ENCODE results near the gene ATG10.

ATG10 gene

DNA sequence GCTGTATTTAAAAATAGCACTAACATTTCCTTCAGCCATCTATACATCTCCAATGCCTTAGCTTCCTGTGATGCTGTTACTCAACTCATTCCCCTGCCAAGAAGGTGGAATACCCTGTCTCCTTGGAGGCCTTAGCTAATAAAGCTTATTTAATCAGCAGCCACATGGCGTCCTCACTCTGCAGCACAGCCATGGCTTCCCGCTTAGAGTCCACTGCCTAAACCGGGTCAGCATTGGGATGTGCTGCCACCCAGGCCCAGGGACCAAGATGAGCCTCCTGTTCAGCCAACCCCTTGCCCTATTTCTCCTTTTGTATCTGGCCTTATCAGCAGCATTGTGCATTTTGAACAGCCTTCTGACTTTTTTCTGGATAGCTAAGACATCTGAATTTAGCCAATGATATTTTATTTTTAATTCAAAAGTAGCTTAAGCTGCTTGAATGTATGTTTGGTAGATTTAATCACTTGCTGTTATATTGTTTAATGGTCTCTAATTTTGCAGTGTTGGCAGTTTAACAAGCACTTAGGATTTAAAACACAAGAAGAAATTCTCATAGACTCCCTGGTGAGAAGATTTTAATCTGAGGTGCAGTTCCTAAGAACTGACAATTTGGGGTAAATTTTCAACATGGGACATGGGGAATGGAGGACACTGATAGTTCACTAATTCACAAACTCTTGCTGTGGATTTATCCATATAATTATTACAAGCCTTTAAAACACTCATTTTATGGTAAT is 193.3 kb downstream of the ATG10 start:
- DNase-seq (ENCODE audit: low read depth): no peak

DNA sequence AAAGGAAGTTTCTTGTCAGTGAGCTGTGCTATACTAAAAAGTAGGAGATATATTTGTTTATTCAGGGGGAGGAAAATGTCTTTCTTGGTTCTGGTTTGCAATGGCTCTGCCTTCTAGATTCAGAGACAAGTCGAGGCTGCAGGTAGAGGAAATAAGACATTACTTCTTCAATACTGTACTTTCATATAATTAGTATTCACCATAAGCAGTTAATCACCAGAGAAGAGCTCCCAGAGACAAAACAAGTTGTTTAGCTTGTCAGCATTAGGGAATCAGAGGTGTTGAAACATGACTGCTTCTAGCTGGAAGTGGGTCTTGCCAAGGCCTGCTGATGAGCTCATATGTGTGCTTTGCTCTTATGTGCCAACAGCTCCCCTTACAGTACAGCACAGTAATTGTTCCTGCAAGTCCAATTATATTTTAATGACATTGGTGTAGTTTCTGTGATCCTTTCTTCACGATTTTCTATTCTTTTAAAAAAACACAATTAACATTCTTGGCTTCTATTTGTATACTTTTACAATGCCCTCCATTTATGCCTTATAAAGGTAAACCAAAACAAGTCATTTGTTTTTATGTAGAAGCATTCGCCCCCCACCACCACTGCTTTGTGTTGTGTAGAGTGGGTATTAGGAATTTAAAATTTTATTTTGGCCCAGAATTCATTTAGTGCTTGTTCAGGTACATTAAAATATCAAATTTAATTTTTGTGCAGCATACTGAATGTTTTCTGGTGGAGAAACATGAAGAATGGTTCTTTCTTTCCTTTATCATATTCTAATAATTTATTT is 194.1 kb downstream of the ATG10 start:
- DNase-seq (ENCODE audit: low read depth): no peak

DNA sequence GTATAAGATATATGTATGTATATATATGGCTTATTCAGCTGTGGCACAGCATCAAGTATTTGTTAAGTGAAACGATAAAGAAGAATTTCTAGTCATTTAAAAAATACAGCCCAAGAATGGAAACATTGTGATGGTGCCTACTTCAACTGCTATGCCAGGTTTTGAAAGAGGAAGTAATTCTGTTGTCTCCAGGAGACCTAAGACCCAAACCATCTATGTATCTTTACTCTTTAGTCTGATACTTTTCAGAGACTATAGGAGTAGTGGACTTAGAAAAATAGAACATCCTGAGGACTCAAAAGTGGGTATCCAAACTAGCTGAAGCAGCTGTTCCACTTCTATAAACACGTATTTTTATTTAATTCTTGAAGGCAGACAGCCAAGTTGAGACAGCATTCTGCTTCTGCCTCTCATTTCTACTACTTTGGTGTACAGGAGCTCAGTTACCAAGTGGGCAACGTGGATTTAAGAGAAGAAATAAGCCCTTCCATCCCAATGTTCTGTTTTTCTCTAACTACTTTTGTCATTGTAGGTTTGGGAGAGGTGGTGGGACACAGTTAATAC is 195.6 kb downstream of the ATG10 start:
- DNase-seq (ENCODE audit: low read depth): no peak

DNA sequence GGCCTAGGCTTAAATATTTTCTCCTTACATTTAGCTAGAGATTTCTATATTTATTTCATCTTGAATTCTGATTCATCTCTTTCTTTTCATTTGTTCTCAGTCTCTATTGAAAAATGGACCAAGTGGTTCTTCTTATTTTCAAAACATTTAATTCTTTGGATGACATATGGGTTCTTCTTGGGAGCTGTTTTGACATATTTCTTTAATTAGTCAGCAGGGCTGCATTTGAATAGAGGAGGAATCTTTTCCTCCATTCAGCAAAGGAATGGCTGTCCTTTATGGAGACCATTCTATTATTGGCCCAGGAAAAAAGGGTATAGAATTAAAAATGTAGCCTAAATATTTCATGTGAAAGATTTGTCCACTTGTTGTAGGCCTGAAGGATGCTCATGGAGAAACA is 196.5 kb downstream of the ATG10 start:
- no peak for DNase-seq (ENCODE audit: low read depth)

DNA sequence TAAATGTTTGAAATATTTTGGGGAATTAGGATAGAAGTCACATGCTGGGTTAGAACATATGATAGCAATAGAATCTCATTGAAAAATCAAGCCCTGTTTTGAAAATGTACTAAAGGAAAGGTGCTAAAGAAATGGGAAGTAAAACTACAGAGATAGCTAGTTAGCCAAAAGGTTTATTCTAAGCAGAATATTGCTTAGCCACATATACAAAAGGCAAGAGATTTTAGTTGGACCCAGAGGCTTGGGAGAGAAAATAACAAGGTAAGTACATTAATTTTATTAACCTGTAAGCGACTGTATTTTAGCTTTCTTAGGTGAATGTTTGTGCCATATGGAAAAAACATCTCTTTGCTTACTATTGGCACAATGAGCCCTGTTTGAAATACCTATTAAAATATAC is 198.1 kb downstream of the ATG10 start:
- no peak for DNase-seq (ENCODE audit: low read depth)

DNA sequence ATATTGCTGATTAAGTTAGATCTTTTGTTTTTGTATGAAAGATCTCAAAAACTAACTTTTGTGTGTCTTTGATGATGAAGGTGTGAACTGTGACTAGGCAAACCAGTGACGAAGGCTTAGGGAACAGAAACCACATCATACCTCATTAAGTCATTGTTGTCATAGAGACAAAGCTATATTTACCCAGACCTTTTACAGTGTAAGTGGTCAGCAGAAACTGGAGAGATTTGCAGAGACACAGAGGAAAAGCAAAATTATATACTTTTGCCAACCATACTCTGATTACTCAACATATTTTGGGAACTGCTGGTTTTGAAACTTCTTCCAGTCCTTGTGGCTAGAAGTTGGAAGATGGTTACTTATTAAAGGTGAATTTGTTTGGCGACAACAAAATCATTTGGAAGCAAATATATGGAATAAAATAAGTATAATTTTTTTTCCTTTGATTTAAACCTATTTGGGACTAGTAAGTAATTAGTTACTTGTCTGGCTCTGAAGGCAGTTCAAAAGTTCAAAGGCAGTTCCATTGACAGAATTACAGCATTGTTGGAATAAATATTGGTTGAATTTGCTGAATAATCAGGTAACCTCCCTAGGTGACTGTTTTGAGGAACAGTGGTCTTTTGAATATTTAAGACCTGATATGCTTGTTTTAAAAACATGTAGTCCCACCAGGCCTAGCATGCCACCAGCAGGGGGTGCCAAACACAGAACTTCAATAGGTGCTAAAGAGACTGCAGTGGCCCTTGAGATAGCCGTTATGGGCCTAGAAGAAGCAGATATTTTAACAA is 202.5 kb downstream of the ATG10 start:
- peak; percentile 31 for DNase-seq (ENCODE audit: low read depth)

DNA sequence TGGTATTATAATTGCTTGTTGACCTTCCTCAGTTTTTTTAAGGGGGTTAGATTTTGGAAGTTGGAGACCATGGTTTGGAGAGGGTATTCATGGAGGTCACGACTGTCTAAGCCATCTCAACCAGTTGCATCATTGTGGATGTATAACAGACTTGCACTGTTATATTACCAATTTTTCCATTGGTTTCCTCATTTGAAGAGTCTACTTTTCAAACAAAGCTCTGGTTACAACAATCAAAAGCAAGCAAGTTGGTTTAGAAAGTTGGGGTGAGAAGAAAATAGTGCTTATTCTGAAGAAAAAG is 203.0 kb downstream of the ATG10 start:
- DNase-seq (ENCODE audit: low read depth): no peak

DNA sequence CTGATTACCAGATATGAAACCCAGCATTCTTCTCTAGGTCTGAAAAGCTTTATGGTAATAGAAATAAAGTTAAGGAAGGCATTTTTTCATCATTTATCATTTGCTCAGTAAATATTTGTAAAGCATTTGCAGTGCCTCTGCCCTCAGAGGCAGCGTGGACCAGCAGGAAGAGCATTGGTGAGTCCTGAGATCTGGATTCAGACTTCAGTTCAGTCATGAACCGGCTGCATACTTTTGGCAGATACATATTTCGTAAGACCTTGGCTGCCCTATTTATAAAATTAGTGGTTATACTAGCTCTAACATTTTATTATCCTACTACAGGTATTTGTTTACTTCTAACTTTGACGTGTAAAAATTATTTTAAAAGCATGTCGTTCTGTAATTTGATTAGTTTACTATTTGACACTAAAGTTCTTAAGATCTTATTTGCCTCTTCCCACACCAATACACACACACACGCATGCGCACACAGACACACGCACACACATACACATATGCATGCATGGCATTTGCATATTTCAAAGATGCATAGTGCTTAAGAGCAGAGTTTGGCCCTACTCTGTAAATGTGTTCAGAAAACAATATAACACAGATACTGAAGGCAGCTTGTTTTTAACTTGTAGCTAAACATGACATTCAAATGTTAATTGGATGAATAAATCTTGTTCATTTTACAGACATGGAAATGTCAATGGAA is 204.4 kb downstream of the ATG10 start:
- no peak for DNase-seq (ENCODE audit: low read depth)

DNA sequence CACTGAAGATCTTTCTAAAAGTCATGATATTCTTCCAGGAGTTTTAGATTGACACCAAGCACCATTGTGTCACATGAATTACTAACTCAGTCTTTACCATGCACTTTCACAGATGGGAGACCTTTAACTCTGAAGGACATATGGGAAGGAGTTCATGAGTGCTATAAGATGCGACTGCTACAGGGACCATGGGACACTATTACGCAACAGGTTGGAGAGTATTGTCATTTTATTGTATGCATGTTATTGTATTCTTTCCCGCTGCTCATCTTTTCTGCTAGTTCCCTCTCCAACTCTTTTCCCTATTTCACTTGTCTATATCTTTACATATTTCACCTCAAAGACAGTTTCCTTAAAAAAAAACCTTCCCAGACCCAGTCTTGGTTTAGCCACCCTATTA is 206.6 kb downstream of the ATG10 start:
- no peak for DNase-seq (ENCODE audit: low read depth)

DNA sequence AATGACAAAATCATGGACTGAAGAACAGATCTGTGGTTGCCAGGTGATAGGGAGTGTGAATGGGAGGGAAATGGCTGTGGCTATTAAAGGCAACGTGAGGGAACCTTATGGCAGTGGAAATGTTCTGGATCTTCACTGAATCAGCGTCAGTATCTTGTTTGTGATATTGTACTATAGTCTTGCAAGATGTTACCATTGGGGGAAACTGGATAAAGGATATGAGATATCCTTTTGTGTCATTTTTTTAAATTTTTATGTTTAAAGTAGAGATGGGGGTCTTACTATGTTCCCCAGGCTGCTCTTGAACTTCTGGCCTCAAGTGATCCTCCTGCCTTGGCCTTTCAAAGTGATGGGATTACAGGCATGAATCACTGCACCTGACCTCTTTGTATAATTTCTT is 210.8 kb downstream of the ATG10 start:
- DNase-seq (ENCODE audit: low read depth): no peak

DNA sequence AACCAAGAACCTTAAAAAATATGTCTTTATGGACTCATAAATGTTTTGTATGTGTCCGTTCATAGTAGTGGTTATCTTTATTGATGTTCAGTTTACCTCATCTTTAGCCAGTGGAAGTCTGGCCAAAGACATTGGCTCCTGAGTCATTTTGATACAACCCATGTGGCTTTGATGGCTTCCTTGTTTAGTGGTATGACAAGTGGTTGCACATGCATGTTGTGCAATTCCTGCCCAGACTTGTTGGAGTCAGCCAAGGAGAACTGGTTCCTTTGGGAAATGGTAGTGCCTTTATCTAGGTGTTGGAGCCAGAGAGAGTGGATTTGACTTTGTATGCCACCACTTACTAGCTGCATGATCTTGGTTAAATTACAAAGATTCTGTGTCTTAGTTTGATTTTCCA is 212.0 kb downstream of the ATG10 start:
- no peak for DNase-seq (ENCODE audit: low read depth)

DNA sequence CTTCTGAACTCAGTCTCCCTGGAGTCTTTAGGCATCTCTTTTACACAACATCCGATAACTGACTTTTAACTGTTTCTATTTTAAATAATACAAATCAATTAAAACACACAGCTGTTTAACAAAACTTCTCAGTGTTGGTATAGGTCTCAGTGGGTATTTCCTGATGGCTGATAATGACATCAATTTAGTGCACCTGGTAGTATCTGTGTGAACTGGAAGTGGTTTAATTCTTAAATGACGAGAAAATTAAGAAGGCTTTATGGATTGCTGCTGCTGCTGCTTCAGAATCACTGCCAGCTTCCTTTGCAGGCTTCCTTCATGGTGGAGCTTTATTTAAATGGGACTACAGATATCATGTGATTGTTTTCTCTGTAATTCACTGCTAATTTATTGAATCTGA is 214.0 kb downstream of the ATG10 start:
- no peak for DNase-seq (ENCODE audit: low read depth)

DNA sequence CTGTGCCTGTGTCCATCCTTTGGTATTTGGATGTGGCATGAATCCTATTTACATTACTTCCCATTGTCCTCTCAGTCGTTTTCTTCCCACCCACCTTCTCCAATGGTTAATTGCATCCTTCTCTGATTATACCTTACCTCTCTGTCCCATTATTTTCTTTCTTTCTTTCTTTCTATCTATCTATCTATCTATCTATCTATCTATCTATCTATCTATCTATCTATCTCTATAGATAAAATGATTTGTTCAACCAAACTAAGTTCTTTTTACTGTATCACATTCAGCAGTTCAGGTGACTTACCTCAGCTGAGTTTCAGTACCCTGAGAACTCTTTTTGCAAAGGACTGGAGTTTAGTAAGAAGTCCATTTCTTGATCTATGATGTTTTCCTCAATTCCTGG is 225.7 kb downstream of the ATG10 start:
- DNase-seq (ENCODE audit: low read depth): no peak

DNA sequence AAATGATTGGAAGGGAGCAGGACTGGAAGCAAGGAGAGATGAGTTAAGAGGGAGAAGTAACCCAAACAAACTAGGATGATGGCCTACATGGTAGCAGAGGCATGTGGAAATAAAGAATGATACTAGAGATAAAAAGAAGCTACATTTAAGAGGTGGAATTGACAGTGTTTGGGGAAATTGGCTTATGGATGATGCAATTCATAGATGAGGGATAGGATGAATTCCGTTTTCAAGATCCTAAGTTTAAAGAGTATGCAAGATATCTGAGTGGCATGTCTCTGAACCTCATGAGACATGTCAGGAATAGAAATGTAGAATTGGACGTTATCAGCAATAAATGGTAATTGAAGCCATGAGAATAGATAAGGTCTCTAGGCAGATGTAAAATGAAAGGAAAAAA is 232.7 kb downstream of the ATG10 start:
- DNase-seq (ENCODE audit: low read depth): no peak

DNA sequence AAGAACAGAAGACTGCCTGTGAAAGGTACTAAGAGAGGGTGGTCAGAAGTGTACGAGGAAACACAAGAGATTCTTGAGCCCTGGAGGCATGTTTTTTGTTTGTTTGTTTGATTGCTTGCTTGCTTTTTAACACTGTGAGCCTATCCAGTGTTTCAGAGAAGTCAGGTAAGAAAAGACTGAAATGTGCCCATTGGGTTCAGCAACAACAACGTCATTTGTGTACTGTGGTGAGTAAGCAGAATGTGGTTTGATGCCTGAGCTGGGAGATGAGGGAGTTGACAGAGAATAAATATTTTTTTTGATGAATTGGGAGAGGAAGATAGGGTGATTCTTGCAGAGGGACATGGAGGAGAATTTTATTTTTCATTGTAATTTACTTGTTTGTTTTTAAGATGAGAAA is 233.2 kb downstream of the ATG10 start:
- no peak for DNase-seq (ENCODE audit: low read depth)

DNA sequence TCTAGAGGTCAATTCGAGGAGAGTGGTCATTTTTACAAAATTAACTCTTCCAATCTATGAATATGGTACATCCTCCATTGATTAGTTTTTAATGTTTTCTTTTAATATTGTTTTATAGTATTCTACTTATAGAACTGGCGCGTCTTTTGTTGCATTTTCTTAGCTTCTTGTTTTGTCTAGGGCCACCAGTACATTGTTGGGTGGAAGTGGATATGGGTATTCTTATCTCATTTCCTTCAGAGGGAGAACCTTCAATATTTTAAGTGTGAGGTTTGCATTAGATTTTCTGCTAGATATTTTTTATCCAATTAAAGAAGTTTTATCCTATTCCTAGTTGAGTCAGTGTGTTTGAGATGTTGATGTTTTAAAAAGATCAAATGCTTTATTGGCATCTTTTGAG is 236.5 kb downstream of the ATG10 start:
- no peak for DNase-seq (ENCODE audit: low read depth)

DNA sequence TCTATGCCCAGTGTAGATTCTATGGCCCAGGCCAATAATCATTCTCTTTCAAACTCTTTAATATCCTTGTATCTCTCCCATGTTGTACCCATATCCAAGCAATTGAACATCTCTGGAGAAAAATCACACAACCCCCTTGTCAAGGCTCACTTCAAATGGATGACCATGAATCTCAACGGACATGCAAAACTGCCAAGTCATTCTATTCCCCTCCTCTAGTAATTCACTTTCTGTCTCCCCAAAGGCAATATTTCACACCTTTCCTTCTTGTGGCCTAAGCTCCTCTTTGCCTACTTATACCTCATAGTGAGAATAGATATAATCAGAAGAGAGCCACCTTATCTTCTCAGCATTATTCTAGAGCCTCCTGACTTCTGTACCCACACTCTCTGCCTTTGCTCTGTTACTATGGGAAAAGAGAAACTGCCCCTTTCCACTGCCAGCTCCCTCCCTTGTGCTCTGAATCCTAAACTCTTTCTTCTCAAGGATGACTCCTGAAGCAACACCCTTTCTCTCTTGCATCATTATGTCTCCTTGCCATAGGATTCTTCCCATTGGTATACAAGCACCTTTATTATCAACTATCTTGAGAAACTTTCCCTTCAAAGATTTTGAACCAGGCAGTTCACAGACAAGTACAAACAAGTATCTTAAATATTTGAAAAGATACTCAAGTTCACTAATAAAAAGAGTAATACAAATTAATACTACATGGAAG is 240.2 kb downstream of the ATG10 start:
- DNase-seq (ENCODE audit: low read depth): no peak

DNA sequence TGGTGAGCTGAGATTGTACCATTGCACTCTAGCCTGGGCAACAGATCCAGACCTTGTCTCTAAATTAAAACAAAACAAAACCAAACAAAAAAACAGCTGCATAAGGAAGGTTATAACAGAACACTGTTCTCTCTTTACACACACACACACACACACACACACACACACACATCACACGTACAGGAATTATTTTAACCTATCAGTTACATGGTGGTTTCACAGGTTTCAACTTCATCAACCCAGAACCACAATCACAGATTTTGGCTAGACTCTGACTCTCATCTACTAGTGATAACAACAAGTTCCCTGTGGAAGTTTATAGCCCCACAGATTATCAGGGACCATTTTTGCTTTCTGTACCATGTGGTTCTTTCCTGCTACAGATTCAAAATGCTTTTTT is 246.1 kb downstream of the ATG10 start:
- DNase-seq (ENCODE audit: low read depth): no peak

DNA sequence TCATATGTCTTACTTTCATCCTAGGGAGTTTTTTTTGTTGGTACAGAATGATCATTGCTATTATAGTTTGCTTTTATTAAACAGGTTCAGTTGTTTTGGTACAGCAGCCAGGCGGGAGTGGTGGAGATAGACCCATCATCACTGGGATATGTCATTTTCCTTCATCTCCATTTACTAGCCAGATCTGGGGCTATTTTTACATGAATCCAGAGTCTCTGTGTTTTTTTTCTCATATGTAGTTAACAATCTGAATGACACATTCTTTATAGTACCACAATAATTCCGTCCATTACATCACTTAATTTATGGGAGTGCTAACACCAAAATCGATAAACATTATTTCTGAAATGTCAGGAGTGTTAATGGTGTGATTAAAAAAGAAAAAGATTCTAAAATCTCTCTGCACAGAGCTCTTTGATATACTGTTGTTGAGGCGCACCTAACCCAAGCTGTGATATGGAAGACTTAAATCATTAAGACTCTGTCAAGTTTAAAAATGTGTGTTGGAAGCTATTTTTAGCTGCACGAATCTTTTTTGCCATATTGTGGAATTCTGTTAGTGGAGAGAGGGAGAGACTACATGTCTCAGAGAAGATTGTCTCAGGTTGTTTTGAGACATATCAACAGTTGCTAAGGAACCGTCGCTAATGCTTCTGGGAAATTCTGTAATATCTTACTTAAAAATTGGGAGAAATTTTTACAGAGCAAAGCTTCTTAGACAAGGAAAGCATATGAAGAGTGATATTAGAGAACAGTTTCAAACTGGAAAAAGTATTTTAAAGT is 246.7 kb downstream of the ATG10 start:
- no peak for DNase-seq (ENCODE audit: low read depth)

DNA sequence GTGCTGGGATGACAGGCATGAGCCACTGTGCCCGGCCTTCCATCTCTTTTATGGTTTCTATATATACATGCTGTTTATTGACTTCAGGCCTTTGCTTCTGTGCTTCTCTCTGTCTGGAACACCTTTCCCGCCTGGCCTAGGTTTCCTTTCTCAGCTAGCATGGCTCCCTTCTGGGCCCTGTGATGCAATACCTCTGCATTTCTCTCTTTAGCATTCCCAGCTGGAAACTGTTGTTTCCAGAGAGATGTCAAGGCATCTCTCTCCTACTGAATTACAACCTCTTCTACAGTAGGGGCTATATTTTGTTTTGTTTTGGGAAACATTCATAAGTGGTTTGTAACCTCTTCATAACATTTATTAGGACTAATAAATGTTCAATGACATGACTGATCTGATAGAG is 249.2 kb downstream of the ATG10 start:
- no peak for DNase-seq (ENCODE audit: low read depth)
